Frontal cortex (tissue), 4 donors: ENCODE data around the gene EAF1. TPM values are rescaled to one million over a fixed set of nuclear protein-coding genes. Genes with fewer than 3 reads are reported as not detected.
"Not testable (repeated sequence)": the region's sequence is repeated elsewhere in the genome, so short reads cannot be mapped to it uniquely, and the experiment has no call there.

Experiments
- DNase-seq, 2 donors: peaks; one replicate each; pipeline ENCODE4 v3.0.0; 2012; ENCODE audit warnings: low spot score in 2 of 2
- FAIRE-seq: peaks from 2 replicates; lab custom pipeline; 2012; peaks lifted over from hg19 to GRCh38; lab: Jason Lieb, UNC
- total RNA-seq: library from RNA; depleted of rRNA; stranded (reverse); fragments of >200 nt; gene quantifications from one replicate; pipeline ENCODE4 v1.2.3, GENCODE V29; 2014
- donor health status: control.
- donor health status: control.
- donor health status: control.

Gene EAF1
- 33.0 TPM for total RNA-seq

DNA sequence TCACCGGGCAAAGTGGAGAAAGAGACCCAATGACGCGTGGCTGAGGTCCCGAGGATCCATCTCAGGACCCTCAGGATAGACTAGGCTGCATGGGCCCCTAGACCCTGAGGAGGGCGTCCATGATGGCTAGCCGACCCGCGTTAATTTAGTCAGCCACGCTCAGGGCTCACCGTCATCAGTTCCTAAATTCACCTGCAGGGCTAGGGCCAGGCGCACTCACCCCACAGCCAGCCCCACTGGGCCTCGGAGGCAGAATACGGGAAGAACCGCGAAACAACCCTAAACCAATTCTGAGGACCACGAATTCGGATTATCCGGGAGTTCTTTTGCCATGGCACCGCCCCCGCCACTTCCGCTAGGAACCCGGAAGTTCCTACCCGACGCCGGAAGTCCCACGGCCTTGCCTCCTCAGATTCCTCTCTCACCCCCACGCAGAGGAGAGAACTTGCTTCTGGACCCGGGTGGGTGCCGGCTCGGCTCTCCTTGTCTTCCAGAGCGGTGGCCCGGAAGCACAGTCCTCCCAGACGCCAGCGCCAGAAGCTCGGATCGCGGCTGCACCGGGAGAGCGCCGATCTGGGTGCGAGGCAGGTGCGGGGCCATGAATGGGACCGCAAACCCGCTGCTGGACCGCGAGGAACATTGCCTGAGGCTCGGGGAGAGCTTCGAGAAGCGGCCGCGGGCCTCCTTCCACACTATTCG is at the start of gene EAF1, which contains the start of gene METTL6:
Gene EAF1, plus strand, starts transcription at position 417 of the 699 bp plus-strand sequence. Its CDS starts 182 bp downstream, at position 599.
Gene METTL6, minus strand, starts transcription at position 363 of the 699 bp plus-strand sequence. CDS start 1,033 bp downstream, outside the sequence.
- DNase-seq (peak; percentile 55 to 88), FAIRE-seq (no peak)

DNA sequence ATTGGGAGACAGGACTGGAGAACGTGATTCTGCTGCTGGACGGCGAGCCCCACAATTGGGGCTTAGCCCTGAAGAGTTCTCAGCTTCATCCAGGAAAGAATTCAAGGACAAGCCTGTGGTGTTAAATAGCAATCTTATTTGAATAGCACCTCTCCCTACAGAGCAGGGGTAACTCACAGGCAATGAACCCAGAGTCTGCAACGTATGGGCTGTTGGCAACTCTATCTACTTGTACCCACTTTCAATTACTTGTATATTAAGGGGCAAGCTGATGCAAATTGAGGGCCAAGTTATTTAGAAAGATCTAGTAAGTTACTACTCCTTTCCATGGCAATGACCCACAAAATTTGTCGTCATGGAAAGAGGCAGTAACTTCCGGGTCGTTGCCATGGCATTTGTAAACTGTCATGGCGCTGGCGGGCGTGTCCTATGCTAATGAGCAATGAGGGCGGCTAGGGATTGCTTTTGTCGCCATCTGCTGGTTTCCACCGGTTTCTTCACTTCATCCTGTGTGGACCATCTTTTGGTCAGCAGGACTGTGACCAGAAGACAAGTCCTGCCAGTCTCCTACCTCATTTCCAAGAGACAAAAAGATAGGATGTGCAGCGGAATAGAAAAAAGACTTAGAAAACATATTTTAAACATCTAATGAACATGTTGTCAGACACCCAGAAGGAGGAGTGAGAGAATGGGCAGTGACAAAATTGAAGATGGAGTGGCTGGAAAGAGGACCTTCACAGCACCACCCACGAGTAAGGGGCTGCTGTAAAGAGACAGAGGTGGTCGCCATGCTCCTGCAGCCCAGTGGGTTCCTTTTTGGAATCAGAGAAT is 49.2 kb upstream of the EAF1 start:
- FAIRE-seq, result peak; percentile 53
- peak; percentile 59 to 61 for DNase-seq

DNA sequence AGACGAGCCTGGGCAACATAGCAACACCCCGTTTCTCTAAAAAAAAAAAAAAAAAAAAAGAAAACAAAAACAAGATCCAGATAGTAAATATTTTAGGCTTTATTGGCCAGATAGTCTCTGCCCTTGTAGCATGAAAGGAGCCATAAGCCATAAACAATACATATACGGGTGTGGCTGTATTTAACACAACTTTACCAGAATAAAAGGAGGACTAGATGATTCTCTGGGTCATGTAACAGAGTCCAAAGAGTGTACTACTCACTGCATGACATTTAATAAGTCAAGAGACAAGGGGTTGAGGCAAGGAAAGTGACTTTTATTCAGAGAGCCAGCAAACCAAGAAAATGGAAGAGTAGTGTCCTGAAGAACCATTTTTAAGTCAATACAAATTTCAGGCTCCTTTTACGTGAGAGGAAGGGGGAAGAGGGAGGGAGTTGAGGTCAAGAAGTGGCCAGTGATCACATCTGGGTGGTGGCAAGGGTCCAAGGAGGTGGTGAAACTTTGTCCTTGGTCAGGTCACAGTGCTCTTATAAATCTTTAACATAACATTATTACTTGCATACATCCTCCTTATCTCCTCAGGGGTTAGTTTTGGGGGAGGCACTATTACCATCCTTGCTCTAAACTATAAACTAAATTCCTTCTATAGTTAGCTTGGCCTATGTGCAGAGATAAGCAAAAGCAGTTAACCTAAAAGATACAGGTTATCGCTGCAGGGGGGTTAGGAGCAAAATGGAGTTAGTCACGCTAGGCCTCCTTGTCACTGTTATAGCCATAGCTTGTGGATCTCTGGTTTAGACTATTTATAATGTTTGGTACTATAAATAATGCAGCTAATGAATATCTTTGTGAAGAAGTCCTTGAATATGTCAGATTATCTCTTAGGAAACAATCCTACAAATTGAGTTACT is 46.2 kb upstream of the EAF1 start:
- FAIRE-seq, result no peak
- DNase-seq, result no peak

DNA sequence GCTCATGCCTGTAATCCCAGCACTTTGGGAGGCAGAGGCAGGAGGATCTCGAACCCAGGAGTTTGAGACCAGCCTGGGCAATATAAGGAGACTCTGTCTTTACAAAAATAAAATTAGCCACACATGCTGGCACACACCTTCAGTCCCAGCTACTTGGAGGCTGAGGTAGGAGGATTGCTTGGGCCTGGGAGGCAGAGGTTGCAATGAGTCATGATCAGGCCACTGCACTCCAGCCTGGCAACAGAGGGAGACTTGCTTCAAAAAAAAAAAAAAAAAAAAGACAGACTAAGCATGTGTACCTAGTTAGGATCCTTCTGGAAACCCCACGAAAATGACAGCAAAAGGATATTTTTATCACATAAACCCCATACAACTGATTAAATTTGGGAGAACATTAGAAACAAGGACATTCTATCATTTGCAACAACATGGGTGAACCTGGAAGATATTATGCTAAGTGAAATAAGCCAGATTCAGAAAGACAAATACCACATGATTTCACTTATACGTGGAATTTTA is 44.9 kb upstream of the EAF1 start:
- no peak for FAIRE-seq
- DNase-seq, result no peak

DNA sequence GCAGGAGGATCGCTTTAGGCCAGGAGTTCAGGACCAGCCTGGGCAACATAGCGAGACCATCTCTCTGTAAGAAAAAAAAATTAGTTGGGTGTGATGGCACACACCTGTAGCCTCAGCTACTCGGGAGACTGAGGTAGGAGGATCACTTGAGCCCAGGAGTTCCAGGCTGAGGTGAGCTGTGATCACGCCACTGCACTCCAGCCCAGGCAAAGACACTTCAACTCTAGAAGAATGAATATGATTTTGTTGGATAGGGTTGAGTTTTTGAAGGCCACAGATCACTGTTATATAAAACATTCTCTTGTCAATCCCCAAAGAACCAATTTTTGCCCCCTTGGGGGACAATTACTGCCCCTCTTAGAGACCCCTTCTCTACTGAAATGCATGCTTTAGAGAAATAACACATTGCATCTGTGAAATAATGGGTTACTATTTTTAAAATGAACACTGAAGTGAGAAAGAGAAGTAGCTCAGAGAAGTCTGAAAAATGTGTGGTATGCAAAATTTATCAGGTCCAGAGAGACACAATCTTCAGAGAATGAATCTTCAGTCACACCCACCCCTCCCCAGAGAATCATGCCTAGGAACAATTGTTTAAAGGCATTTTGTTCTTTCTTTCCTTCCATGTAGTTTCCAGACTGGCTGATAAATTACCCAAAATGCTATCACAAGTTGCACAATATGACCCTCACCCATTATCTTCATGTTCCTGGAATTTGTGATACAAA is 42.7 kb upstream of the EAF1 start:
- no peak for DNase-seq
- no peak for FAIRE-seq

DNA sequence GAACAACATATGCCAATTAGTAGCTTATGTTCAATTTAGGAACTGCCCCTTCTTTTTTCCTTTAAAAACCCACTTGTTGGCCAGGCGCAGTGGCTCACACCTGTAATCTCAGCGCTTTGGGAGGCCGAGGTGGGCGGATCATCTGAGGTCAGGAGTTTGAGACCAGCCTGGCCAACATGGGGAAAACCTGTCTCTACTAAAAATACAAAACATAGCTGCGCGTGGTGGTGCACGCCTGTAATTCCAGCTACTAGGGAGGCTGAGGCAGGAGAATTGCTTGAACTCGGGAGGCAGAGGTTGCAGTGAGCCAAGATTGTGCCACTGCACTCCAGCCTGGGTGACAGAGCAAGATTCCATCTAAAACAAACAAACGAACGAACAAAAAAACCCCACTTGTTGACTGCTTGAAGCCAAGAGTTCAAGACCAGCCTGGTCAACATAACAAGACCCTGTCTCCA is 42.1 kb upstream of the EAF1 start:
- not testable (repeated sequence) for DNase-seq, FAIRE-seq

DNA sequence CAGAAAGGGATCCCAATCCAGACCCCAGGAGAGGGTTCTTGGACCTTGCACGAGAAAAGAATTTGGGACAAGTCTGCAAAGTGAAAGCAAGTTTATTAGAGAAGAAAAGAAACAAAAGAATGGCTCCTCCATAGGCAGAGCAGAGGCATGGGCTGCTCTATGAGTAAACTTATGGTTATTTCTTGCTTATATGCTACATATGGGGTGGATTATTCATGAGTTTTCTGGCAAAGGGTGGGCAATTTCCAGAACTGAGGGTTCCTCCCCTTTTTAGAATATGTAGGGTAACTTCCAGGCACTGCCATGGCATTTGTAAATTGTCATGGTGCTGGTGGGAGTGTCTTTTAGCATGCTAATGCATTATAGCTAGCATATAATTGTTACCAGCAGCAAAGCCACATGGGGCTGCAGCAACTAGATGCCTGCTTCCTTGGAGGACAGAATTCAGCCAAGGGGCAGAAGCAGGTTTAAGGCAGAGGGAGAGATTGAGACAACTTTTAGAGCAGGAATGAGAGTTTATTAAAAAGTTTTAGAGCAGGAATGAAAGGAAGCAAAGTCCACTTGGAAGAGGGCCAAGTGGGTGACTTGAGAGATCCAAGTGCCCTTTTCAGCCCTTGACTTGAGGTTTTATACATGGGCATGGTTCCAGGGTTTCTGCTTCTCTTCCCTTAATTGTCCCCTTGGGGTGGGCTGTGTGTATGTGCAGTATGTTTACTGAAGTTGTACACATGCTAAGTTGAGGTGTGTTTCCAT is 41.3 kb upstream of the EAF1 start:
- FAIRE-seq, result no peak
- no peak for DNase-seq

DNA sequence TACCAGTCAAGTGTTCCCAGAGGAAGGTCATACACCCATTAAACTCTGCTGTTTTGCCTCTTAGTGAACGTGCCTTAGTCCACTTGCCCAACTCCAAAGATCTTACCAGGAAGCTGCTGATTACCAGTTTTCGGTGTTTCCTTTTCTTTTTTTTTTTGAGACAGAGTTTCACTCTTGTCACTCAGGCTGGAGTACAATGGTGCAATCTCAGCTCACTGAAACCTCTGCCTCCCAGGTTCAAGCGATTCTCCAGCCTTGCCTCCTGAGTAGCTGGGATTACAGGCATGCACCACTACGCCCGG is 40.8 kb upstream of the EAF1 start:
- not testable (repeated sequence) for DNase-seq, FAIRE-seq

DNA sequence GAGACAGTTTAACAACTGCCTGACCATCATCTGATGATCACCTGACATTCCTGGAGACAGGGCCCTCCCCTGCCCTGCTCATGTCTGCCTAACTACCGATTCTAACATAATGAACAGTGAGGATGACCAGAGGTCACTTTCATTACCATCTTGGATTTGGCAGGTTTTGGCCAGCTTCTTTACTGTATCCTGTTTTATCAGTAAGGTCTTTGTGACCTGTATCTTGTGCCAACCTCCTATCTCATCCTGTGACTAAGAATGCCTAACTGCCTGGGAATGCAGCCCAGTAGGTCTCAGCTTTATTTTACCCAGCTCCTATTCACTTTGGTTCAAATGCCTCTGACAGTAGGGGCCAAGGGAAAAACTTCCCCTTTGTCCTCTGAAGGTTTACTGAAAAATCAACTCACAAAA is 40.2 kb upstream of the EAF1 start:
- no peak for DNase-seq
- FAIRE-seq, result no peak

DNA sequence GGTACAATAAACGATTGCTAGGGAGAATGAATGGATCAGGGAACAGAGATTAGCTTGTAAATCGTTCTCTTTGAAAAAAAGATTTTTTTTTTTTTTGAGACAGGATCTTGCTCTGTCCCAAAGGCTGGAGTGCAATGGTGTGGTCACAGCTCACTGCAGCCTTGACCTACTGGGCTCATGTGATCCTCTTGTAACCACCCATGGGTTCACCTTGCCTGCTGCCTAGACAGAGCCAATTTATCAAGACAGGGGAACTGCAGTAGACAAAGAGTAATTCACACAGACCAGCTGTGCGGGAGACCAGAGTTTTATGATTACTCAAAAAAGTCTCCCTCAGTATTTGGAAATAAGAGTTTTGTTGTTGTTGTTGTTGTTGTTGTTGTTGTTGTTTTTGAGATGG is 39.7 kb upstream of the EAF1 start:
- FAIRE-seq (no peak), DNase-seq (no peak)

DNA sequence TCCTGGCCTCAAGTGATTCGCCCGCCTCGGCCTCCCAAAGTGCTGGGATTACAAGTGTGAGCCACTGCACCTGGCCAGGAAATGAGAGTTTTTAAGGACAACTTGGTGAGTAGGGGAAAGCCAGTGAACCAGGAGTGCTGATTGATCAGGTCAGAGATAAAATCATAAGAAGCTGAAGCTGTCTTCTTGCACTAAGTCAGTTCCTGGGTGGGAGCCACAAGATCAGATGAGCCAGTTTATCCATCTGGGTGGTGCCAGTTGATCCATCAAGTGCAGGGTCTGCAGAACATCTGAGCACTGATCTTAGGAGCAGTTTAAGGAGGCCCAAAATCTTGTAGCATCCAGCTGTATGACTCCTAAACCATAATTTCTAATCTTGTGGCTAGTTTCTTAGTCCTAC is 39.1 kb upstream of the EAF1 start:
- FAIRE-seq, DNase-seq: not testable (repeated sequence)

DNA sequence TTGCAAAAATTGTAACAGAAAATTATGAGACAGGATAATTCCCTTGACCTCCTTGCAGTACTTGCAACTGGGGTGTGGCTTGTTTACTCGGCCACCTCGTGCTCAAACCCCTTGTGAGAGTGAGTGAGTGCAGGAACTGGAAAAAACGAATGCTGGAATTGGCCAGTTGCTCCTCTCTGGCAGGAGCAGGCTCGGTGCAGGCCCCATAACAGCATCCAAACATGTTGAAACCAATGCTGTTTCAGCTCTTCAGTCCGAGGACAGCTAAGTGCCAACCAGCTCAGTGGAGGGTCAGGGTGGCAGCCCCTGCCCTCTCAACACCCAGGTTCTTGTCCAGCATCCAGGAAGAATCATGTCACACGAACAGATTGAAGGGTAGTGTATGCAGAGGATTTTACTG is 36.9 kb upstream of the EAF1 start:
- DNase-seq, result no peak
- no peak for FAIRE-seq

DNA sequence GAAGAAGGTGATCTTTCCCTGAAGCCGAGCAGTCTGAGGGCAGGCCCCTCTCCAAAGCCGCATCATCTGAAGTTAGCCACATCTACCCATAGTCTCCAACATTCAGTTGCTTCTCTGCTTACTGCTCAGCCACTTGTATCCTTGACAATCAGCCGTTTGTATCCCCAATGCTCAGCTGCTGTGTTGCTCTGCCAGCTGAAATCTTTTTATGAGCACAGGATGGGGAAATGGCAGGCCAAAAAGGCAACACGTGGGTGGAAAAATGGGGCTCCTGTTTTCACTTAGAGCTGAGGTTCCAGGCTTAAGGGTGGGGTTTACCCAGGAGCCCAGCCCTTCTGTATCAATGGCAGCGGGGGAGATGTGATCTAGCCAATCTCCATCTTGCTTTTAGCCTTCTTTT is 36.4 kb upstream of the EAF1 start:
- no peak for DNase-seq
- no peak for FAIRE-seq

DNA sequence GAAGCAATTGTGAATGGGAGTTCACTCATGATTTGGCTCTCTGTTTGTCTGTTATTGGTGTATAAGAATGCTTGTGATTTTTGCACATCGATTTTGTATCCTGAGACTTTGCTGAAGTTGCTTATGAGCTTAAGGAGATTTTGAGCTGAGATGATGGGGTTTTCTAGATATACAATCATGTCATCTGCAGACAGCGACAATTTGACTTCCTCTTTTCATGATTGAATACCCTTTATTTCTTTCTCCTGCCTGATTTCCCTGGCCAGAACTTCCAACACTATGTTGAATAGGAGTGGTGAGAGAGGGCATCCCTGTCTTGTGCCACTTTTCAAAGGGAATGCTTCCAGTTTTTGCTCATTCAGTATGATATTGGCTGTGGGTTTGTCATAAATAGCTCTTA is 34.1 kb upstream of the EAF1 start:
- DNase-seq, FAIRE-seq: not testable (repeated sequence)

DNA sequence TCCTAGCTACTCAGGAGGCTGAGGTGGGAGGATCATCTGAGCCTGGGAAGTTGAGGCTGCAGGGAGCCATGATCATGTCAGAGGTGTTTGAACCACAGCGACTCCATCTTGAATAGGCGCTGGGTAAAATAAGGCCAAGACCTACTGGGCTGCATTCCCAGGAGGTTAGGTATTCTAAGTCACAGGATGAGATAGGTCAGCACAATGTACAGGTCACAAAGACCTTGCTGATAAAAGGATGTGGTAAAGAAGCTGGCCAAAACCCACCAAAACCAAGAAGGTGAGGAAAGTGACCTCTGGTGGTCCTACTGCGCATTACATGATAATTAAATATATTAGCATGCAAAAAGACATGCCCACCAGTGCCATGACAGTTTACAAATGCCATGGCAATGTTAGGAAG is 28.7 kb upstream of the EAF1 start:
- not testable (repeated sequence) for FAIRE-seq, DNase-seq

DNA sequence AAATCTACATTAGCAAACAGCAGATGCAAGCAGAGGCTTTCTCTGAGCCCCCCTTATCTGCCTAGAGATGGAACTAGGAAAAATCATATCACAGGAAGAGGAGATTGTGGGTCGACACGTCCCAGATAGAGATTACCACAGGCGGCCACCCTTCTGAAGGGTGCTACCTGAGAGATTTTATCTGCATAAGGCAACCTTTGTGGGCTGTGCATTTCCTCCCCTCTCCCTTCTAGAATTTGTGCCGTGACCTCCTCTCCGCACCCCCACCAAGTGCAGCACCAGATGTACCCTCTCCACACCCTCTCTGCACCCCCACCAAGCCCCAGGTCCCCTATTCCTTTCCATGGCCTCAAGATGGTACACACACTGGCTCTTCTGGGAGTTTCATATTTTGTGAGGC is 27.4 kb upstream of the EAF1 start:
- no peak for DNase-seq
- no peak for FAIRE-seq

DNA sequence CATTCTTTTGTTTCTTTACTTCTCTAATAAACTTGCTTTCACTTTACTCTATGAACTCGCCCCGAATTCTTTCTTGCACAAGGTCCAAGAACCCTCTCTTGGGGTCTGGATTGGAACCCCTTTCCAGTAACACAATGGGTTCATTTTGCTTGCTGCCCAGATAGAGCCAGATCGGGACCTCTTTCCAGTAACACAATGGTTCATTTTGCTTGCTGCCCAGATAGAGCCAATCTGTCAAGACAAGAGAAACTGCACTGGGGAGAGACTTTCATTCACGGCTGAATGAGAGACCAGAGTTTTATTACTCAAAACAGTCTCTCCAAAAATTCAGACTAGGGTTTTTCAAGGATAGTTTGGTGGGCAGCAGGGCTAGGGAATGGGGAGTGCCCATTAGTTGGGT is 25.5 kb upstream of the EAF1 start:
- no peak for FAIRE-seq
- DNase-seq, result no peak

DNA sequence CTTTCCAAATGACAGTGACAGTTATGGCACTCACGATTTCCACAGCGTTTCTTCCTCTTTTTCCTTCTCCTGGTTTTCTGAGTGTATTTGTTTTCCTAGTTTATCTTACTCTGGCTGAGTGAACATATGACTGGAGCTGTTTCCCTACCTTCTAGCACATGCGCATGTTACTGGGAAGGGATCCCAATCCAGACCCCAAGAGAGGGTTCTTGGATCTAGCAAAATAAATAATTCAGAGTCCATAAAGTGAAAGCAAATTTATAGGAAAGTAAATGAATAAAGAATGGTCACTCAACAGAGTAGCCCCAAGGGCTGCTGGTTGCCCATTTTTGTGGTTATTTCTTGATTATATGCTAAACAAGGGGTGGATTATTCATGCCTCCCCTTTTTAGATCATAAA is 23.9 kb upstream of the EAF1 start:
- FAIRE-seq, result no peak

DNA sequence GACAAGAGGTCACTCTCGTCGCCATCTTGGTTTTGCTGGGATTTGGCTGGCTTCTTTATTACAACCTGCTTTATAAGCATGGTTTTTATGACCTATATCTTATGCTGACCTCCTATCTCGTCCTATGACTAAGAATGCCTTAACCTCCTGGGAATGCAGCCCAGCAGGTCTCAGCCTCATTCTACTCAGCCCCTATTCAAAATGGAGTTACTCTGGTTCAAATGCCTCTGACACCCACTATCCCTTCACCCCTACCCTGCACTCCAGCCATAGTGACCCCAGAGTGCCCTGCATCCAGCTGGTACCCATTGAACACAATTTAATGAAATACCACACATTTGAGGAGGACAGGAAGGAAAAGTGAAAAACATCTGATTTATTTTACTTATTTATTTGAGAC is 23.4 kb upstream of the EAF1 start:
- FAIRE-seq (no peak), DNase-seq (no peak)

More for the DNA sequence above, 23.9 kb upstream of the EAF1 start:
- DNase-seq, result no peak
